ENCODE data around the gene HEMK1.

Gene HEMK1

GRCh38 chr3:50577348-50577747 lies 8.0 kb downstream of the HEMK1 start:
- no peaks in the 10 kb centered on the region for H3K9me3 Mint-ChIP-seq
- no peak overlapping the region for H3K4me3 Mint-ChIP-seq
- peaks cover 45% of the 10 kb centered on the region for H3K36me3 Mint-ChIP-seq (ENCODE audit: low read depth)
- peak overlapping the region; percentile 46 for H3K27ac Mint-ChIP-seq
- H3K4me1 Mint-ChIP-seq (ENCODE audit: low read depth): peaks cover 62% of the 10 kb centered on the region
- H3K27me3 Mint-ChIP-seq (ENCODE audit: low read depth): no peaks in the 10 kb centered on the region

- H3K9me3 Mint-ChIP-seq: no peaks in the 10 kb centered on the region
- peak overlapping the region; percentile 81 for H3K27ac Mint-ChIP-seq
- no peak overlapping the region for H3K4me3 Mint-ChIP-seq
- peaks cover 58% of the 10 kb centered on the region for H3K36me3 Mint-ChIP-seq (ENCODE audit: low read depth)
- peaks cover 49% of the 10 kb centered on the region for H3K4me1 Mint-ChIP-seq (ENCODE audit: low read depth)
- H3K27me3 Mint-ChIP-seq (ENCODE audit: low read depth): no peaks in the 10 kb centered on the region
These were observed 11.5 kb downstream of the HEMK1 start for GRCh38 chr3:50580683-50581458.

- Mint-ChIP-seq H3K27me3 (ENCODE audit: low read depth) (no peaks in the 10 kb centered on the region), H3K27ac (peak overlapping the region; percentile 81), H3K4me3 (no peak overlapping the region), H3K36me3 (ENCODE audit: low read depth) (peaks cover 53% of the 10 kb centered on the region), H3K9me3 (no peaks in the 10 kb centered on the region), H3K4me1 (ENCODE audit: low read depth) (peaks cover 49% of the 10 kb centered on the region)
These were observed 12.1 kb downstream of the HEMK1 start for GRCh38 chr3:50581459-50581842.

- H3K36me3 Mint-ChIP-seq (ENCODE audit: low read depth): peaks cover 50% of the 10 kb centered on the region
- no peaks in the 10 kb centered on the region for H3K27me3 Mint-ChIP-seq (ENCODE audit: low read depth)
- no peak overlapping the region for H3K27ac Mint-ChIP-seq
- no peak overlapping the region for H3K4me3 Mint-ChIP-seq
- H3K4me1 Mint-ChIP-seq (ENCODE audit: low read depth): peaks cover 54% of the 10 kb centered on the region
- H3K9me3 Mint-ChIP-seq: no peaks in the 10 kb centered on the region
These were observed 12.8 kb downstream of the HEMK1 start for GRCh38 chr3:50582083-50582482.

- Mint-ChIP-seq H3K4me3 (no peak overlapping the region), H3K27me3 (ENCODE audit: low read depth) (no peaks in the 10 kb centered on the region), H3K27ac (peak overlapping the region; percentile 65), H3K9me3 (no peaks in the 10 kb centered on the region), H3K4me1 (ENCODE audit: low read depth) (peaks cover 64% of the 10 kb centered on the region), H3K36me3 (ENCODE audit: low read depth) (peaks cover 48% of the 10 kb centered on the region)
These were observed 14.6 kb downstream of the HEMK1 start for GRCh38 chr3:50583897-50584296.

GRCh38 chr3:50584391-50584790 lies 15.1 kb downstream of the HEMK1 start:
- Mint-ChIP-seq H3K4me1 (ENCODE audit: low read depth) (peaks cover 67% of the 10 kb centered on the region), H3K9me3 (no peaks in the 10 kb centered on the region), H3K4me3 (no peak overlapping the region), H3K27ac (peak overlapping the region; percentile 64), H3K36me3 (ENCODE audit: low read depth) (peaks cover 43% of the 10 kb centered on the region), H3K27me3 (ENCODE audit: low read depth) (no peaks in the 10 kb centered on the region)

GRCh38 chr3:50585919-50586762 lies 16.8 kb downstream of the HEMK1 start:
- H3K27ac Mint-ChIP-seq: peak overlapping the region; percentile 59
- H3K9me3 Mint-ChIP-seq: no peaks in the 10 kb centered on the region
- peaks cover 36% of the 10 kb centered on the region for H3K36me3 Mint-ChIP-seq (ENCODE audit: low read depth)
- H3K27me3 Mint-ChIP-seq (ENCODE audit: low read depth): no peaks in the 10 kb centered on the region
- peaks cover 66% of the 10 kb centered on the region for H3K4me1 Mint-ChIP-seq (ENCODE audit: low read depth)
- H3K4me3 Mint-ChIP-seq: no peak overlapping the region

- H3K9me3 Mint-ChIP-seq: no peaks in the 10 kb centered on the region
These were observed 17.4 kb downstream of the HEMK1 start for GRCh38 chr3:50586763-50587070.

GRCh38 chr3:50587373-50587772 lies 18.1 kb downstream of the HEMK1 start:
- peaks cover 67% of the 10 kb centered on the region for H3K4me1 Mint-ChIP-seq (ENCODE audit: low read depth)
- peaks cover 31% of the 10 kb centered on the region for H3K36me3 Mint-ChIP-seq (ENCODE audit: low read depth)
- H3K9me3 Mint-ChIP-seq: no peaks in the 10 kb centered on the region

More at GRCh38 chr3:50586763-50587070, 17.4 kb downstream of the HEMK1 start:
- Mint-ChIP-seq H3K4me1 (ENCODE audit: low read depth) (peaks cover 66% of the 10 kb centered on the region), H3K4me3 (no peak overlapping the region), H3K27me3 (ENCODE audit: low read depth) (no peaks in the 10 kb centered on the region), H3K36me3 (ENCODE audit: low read depth) (peaks cover 34% of the 10 kb centered on the region), H3K27ac (peak overlapping the region; percentile 83)

GRCh38 chr3:50587806-50588758 lies 18.8 kb downstream of the HEMK1 start:
- H3K4me3 Mint-ChIP-seq: peak overlapping the region; percentile 59
- H3K4me1 Mint-ChIP-seq (ENCODE audit: low read depth): peaks cover 70% of the 10 kb centered on the region
- peak overlapping the region; percentile 83 for H3K27ac Mint-ChIP-seq
- H3K9me3 Mint-ChIP-seq: no peaks in the 10 kb centered on the region
- H3K27me3 Mint-ChIP-seq (ENCODE audit: low read depth): no peaks in the 10 kb centered on the region
- H3K36me3 Mint-ChIP-seq (ENCODE audit: low read depth): peaks cover 31% of the 10 kb centered on the region

More at GRCh38 chr3:50587373-50587772, 18.1 kb downstream of the HEMK1 start:
- Mint-ChIP-seq H3K27ac (peak overlapping the region; percentile 83), H3K27me3 (ENCODE audit: low read depth) (no peaks in the 10 kb centered on the region), H3K4me3 (peak overlapping the region; percentile 59)

- peak overlapping the region; percentile 51 for H3K4me3 Mint-ChIP-seq
- peaks cover 72% of the 10 kb centered on the region for H3K4me1 Mint-ChIP-seq (ENCODE audit: low read depth)
These were observed 19.6 kb downstream of the HEMK1 start for GRCh38 chr3:50588759-50589433.

GRCh38 chr3:50591196-50591741 lies 21.9 kb downstream of the HEMK1 start:
- H3K9me3 Mint-ChIP-seq: no peaks in the 10 kb centered on the region
- H3K27me3 Mint-ChIP-seq (ENCODE audit: low read depth): no peaks in the 10 kb centered on the region
- H3K4me3 Mint-ChIP-seq: peak overlapping the region; percentile 60
- peak overlapping the region; percentile 98 for H3K27ac Mint-ChIP-seq
- H3K4me1 Mint-ChIP-seq (ENCODE audit: low read depth): peaks cover 81% of the 10 kb centered on the region
- peaks cover 33% of the 10 kb centered on the region for H3K36me3 Mint-ChIP-seq (ENCODE audit: low read depth)

More at GRCh38 chr3:50588759-50589433, 19.6 kb downstream of the HEMK1 start:
- peaks cover 27% of the 10 kb centered on the region for H3K36me3 Mint-ChIP-seq (ENCODE audit: low read depth)
- no peaks in the 10 kb centered on the region for H3K27me3 Mint-ChIP-seq (ENCODE audit: low read depth)
- no peaks in the 10 kb centered on the region for H3K9me3 Mint-ChIP-seq
- H3K27ac Mint-ChIP-seq: peak overlapping the region; percentile 76

GRCh38 chr3:50592568-50592967 lies 23.2 kb downstream of the HEMK1 start:
- peak overlapping the region; percentile 98 for H3K27ac Mint-ChIP-seq
- H3K27me3 Mint-ChIP-seq (ENCODE audit: low read depth): no peaks in the 10 kb centered on the region
- H3K4me3 Mint-ChIP-seq: peak overlapping the region; percentile 75
- H3K9me3 Mint-ChIP-seq: no peaks in the 10 kb centered on the region
- H3K4me1 Mint-ChIP-seq (ENCODE audit: low read depth): peaks cover 69% of the 10 kb centered on the region
- peaks cover 29% of the 10 kb centered on the region for H3K36me3 Mint-ChIP-seq (ENCODE audit: low read depth)
